Measurements from ENCODE around the gene PCOLCE2.
A peak's percentile ranks its signal among the peaks of the same experiment; 100 is the strongest.

Gene PCOLCE2

GRCh38 chr3:142888481-142889211 lies at the start of gene PCOLCE2:
PCOLCE2 (minus strand) TSS chr3:142889083; CDS start chr3:142888896, 187 bp downstream.
- DNase-seq = peak; percentile 12

- no peak for DNase-seq
These were observed 47.1 kb upstream of the PCOLCE2 start for GRCh38 chr3:142935963-142936362.

GRCh38 chr3:142934887-142935269 lies 46.0 kb upstream of the PCOLCE2 start:
- DNase-seq = no peak

- DNase-seq = no peak
These were observed 45.4 kb upstream of the PCOLCE2 start for GRCh38 chr3:142934128-142934886.

- DNase-seq = peak; percentile 50
These were observed 42.3 kb upstream of the PCOLCE2 start for GRCh38 chr3:142931222-142931621.

- no peak for DNase-seq
These were observed 41.6 kb upstream of the PCOLCE2 start for GRCh38 chr3:142930463-142930862.

- no peak for DNase-seq
These were observed 41.0 kb upstream of the PCOLCE2 start for GRCh38 chr3:142929890-142930289.

GRCh38 chr3:142929109-142929508 lies 40.2 kb upstream of the PCOLCE2 start:
- DNase-seq = peak; percentile 50

- no peak for DNase-seq
These were observed 37.6 kb upstream of the PCOLCE2 start for GRCh38 chr3:142926368-142926944.

- DNase-seq = no peak
These were observed 36.3 kb upstream of the PCOLCE2 start for GRCh38 chr3:142925140-142925539.

- DNase-seq = no peak
These were observed 34.8 kb upstream of the PCOLCE2 start for GRCh38 chr3:142923694-142924093.

- no peak for DNase-seq
These were observed 27.7 kb upstream of the PCOLCE2 start for GRCh38 chr3:142916605-142917004.

GRCh38 chr3:142915636-142916035 lies 26.8 kb upstream of the PCOLCE2 start:
- DNase-seq = no peak

GRCh38 chr3:142914286-142914811 lies 25.5 kb upstream of the PCOLCE2 start:
- no peak for DNase-seq

GRCh38 chr3:142913432-142913831 lies 24.5 kb upstream of the PCOLCE2 start:
- DNase-seq = no peak

- no peak for DNase-seq
These were observed 23.7 kb upstream of the PCOLCE2 start for GRCh38 chr3:142912402-142913172.

- no peak for DNase-seq
These were observed 21.4 kb upstream of the PCOLCE2 start for GRCh38 chr3:142910280-142910679.

GRCh38 chr3:142909282-142909681 lies 20.4 kb upstream of the PCOLCE2 start:
- DNase-seq = no peak

GRCh38 chr3:142907996-142908395 lies 19.1 kb upstream of the PCOLCE2 start:
- no peak for DNase-seq

GRCh38 chr3:142904639-142905436 lies 16.0 kb upstream of the PCOLCE2 start:
- DNase-seq = no peak

GRCh38 chr3:142902356-142902755 lies 13.5 kb upstream of the PCOLCE2 start:
- no peak for DNase-seq

Data from stimulated activated CD4-positive, alpha-beta T cell treated with anti-CD3 and anti-CD28 coated beads, Interleukin-1b, Interleukin-23, amount 100 ng/mL, for 48 hours (primary cell).